ENCODE measurements around the gene FASN.

DNA sequence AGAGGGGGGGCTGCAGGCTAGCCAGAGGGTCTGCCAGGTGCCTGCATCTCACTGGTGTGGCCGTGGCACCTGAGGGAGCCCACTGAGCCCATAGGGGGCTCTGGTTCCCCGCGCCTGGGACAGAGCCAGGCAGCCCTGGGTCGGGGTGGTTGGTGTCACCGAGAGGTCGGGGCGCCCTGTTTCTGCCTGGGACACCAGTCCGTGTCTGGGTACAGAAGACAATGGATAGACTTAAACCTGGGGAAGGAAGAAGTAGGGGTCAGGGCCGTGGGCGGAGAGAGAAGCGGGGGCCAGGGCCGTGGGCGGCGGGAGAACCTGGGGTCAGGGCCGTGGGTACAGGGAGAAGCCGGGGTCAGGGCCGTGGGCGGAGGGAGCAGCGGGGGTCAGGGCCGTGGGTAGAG, 49.5 kb downstream of the FASN start:
- no peak for TF ChIP-seq EZH2 (IDR thresholded peaks at IDR 0.05; ENCODE audit: borderline replicate concordance, insufficient read depth, low read depth, low read length, poor library complexity, severe bottlenecking)
- TF ChIP-seq, protein P1, sequence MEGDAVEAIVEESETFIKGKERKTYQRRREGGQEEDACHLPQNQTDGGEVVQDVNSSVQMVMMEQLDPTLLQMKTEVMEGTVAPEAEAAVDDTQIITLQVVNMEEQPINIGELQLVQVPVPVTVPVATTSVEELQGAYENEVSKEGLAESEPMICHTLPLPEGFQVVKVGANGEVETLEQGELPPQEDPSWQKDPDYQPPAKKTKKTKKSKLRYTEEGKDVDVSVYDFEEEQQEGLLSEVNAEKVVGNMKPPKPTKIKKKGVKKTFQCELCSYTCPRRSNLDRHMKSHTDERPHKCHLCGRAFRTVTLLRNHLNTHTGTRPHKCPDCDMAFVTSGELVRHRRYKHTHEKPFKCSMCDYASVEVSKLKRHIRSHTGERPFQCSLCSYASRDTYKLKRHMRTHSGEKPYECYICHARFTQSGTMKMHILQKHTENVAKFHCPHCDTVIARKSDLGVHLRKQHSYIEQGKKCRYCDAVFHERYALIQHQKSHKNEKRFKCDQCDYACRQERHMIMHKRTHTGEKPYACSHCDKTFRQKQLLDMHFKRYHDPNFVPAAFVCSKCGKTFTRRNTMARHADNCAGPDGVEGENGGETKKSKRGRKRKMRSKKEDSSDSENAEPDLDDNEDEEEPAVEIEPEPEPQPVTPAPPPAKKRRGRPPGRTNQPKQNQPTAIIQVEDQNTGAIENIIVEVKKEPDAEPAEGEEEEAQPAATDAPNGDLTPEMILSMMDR (IDR thresholded peaks at IDR 0.05): no peak

Data from B cell (primary cell).